DOHH2 (cell line): ENCODE data around the gene SLC25A43.

ENCODE experiments used
- EZH2phosphoT487 ChIP-seq: fragments of 200-600 bp; sonication (generic); IDR thresholded peaks from 2 replicates; pipeline ENCODE4 v1.6.1; 2017; ENCODE audit warnings: borderline replicate concordance, mild to moderate bottlenecking, antibody characterized with exemption, low read length, moderate library complexity, mixed read lengths
- TF ChIP-seq, protein P1 (sequence below): fragments of 200-600 bp; sonication (generic); IDR thresholded peaks from one replicate; pipeline ENCODE4 v1.5.1; 2014; ENCODE audit warnings: antibody characterized with exemption, mild to moderate bottlenecking, low read depth, low read length; ENCODE audit not compliant: poor library complexity, severe bottlenecking

DNA sequence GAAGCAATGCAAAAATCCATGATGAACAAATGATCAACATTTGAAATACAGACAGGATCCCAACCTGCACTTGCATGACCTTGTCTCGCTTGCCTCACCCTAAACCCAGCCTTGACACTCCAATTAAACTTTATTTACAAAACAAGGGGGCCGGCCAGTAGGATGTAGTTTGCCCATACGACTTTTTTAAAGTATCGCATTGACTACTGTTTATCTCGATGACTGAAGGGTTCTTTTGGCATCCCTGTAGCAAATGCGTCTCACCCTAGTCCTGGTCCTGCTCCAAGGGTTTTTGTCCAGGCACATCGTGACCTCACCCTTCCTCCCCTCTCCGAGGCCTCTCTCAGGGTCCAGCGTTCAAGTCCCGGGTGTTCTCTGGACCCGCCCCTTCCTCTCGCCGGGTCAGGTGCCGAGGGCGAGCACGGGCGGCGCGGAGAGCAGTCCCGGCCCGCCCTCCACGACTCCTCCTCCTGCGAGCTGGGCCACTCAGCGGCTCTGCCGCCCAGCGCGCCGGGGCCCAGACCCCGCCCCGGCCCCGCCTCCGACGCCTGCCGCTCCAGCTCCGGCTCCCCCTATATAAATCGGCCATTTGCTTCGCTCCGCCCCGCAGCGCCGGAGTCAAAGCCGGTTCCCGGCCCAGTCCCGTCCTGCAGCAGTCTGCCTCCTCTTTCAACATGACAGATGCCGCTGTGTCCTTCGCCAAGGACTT is 68.9 kb downstream of the SLC25A43 start, which contains the start of gene SLC25A5:
- TF ChIP-seq, protein P1, sequence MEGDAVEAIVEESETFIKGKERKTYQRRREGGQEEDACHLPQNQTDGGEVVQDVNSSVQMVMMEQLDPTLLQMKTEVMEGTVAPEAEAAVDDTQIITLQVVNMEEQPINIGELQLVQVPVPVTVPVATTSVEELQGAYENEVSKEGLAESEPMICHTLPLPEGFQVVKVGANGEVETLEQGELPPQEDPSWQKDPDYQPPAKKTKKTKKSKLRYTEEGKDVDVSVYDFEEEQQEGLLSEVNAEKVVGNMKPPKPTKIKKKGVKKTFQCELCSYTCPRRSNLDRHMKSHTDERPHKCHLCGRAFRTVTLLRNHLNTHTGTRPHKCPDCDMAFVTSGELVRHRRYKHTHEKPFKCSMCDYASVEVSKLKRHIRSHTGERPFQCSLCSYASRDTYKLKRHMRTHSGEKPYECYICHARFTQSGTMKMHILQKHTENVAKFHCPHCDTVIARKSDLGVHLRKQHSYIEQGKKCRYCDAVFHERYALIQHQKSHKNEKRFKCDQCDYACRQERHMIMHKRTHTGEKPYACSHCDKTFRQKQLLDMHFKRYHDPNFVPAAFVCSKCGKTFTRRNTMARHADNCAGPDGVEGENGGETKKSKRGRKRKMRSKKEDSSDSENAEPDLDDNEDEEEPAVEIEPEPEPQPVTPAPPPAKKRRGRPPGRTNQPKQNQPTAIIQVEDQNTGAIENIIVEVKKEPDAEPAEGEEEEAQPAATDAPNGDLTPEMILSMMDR: no peak
- no peak for TF ChIP-seq EZH2phosphoT487
